Gastrocnemius medialis (tissue), 4 donors: ENCODE results near the gene ORC3.

Experiments
- POLR2A ChIP-seq, 2 donors: fragments of 450-650 bp; IDR thresholded peaks; one replicate each; pipeline ENCODE4 v1.6.1; 2017; ENCODE audit warnings: antibody characterized with exemption in 2 of 2, mild to moderate bottlenecking in 2 of 2, moderate library complexity in 2 of 2
- TF ChIP-seq, protein P1 (sequence below), 5 experiments: fragments of 450-650 bp in 3 of 5; fragments of 200-600 bp in 2 of 5; sonication (generic) in 2 of 5; IDR thresholded peaks in 4 of 5; conservative IDR thresholded peaks in 1 of 5; 1 replicate in 4 of 5; 2 replicates in 1 of 5; pipeline ENCODE4 v1.5.1; 2016 to 2019; ENCODE audit warnings: antibody characterized with exemption in 5 of 5, mild to moderate bottlenecking in 3 of 5, moderate library complexity in 3 of 5

DNA sequence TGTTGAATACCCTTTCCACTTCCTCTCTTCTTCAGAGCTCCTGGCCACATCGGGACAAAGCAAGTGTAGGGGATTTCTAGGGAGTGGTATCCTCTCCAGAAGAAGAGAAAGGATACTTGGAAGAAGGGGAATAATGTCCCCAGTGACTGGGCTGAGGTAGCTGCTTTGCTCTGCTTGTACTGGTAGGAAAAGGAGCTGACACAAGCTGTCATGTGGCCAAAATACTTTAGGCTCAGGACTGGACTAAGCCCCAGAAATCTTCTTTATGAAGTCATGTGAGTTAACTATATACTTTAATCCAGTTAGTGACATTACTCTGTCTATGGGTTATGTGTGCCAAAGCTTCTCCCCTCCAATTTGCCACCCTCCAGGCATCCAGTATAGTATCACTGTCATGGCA lies 71.6 kb downstream of the ORC3 start:
- TF ChIP-seq, protein P1, sequence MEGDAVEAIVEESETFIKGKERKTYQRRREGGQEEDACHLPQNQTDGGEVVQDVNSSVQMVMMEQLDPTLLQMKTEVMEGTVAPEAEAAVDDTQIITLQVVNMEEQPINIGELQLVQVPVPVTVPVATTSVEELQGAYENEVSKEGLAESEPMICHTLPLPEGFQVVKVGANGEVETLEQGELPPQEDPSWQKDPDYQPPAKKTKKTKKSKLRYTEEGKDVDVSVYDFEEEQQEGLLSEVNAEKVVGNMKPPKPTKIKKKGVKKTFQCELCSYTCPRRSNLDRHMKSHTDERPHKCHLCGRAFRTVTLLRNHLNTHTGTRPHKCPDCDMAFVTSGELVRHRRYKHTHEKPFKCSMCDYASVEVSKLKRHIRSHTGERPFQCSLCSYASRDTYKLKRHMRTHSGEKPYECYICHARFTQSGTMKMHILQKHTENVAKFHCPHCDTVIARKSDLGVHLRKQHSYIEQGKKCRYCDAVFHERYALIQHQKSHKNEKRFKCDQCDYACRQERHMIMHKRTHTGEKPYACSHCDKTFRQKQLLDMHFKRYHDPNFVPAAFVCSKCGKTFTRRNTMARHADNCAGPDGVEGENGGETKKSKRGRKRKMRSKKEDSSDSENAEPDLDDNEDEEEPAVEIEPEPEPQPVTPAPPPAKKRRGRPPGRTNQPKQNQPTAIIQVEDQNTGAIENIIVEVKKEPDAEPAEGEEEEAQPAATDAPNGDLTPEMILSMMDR (IDR thresholded peaks at IDR 0.05 in 4 of 5, conservative IDR thresholded peaks at IDR 0.05 in 1 of 5): no peak
- no peak for TF ChIP-seq POLR2A (IDR thresholded peaks at IDR 0.05)
